Spleen (tissue), 11 donors: ENCODE data around the gene RPTN. TPM values are rescaled to one million over a fixed set of nuclear protein-coding genes. Genes with fewer than 3 reads are reported as not detected.

Experiments used
- DNase-seq: peaks from one replicate; pipeline ENCODE4 v3.0.0-alpha.2; 2020
- H3K27ac ChIP-seq, 8 donors: fragments of 200-600 bp; sonication (generic) in 7 of 8; 1 replicate in 4 of 8; 2 replicates in 4 of 8; pipeline versions ENCODE4 v1.5.0 to v1.8.0; 2016 to 2021; ENCODE audit warnings: inconsistent platforms in 4 of 8, mild to moderate bottlenecking in 4 of 8, moderate library complexity in 1 of 8
- H3K27me3 ChIP-seq, 7 donors: fragments of 200-600 bp; sonication (generic) in 6 of 7; replicated peaks in 1 of 7; 1 replicate in 4 of 7; 2 replicates in 3 of 7; pipeline versions ENCODE4 v1.5.0 to v1.8.0; 2016 to 2021; ENCODE audit warnings: inconsistent platforms in 3 of 7, mild to moderate bottlenecking in 1 of 7
- H3K36me3 ChIP-seq, 6 donors: fragments of 200-600 bp; sonication (generic) in 5 of 6; 1 replicate in 4 of 6; 2 replicates in 2 of 6; pipeline versions ENCODE4 v1.5.0 to v1.8.0; 2016 to 2021; ENCODE audit warnings: inconsistent platforms in 2 of 6
- H3K4me1 ChIP-seq, 6 donors: fragments of 200-600 bp; sonication (generic) in 5 of 6; 1 replicate in 3 of 6; 2 replicates in 3 of 6; pipeline versions ENCODE4 v1.5.0 to v1.8.0; 2016 to 2021; ENCODE audit warnings: inconsistent platforms in 3 of 6
- H3K4me3 ChIP-seq, 8 donors: fragments of 200-600 bp; sonication (generic) in 7 of 8; 1 replicate in 4 of 8; 2 replicates in 4 of 8; pipeline versions ENCODE4 v1.5.0 to v1.8.0; 2016 to 2021; ENCODE audit warnings: inconsistent platforms in 4 of 8, mild to moderate bottlenecking in 4 of 8, moderate library complexity in 2 of 8
- H3K9me3 ChIP-seq, 8 donors: fragments of 200-600 bp; sonication (generic) in 7 of 8; 1 replicate in 4 of 8; 2 replicates in 4 of 8; pipeline versions ENCODE4 v1.5.0 to v1.8.0; 2016 to 2021; ENCODE audit warnings: inconsistent platforms in 4 of 8
- CTCF ChIP-seq, 11 experiments: fragments of 200-600 bp in 7 of 11; fragments of 450-650 bp in 4 of 11; sonication (generic) in 4 of 11; IDR thresholded peaks in 8 of 11; conservative IDR thresholded peaks in 3 of 11; 1 replicate in 7 of 11; 2 replicates in 4 of 11; pipeline versions ENCODE4 v1.4.0 to v1.8.0; 2016 to 2021; ENCODE audit warnings: antibody characterized with exemption in 11 of 11, inconsistent platforms in 4 of 11, mild to moderate bottlenecking in 1 of 11
- POLR2A ChIP-seq, 3 donors: fragments of 450-650 bp; IDR thresholded peaks; one replicate each; pipeline ENCODE4 v1.5.1; 2017; ENCODE audit warnings: antibody characterized with exemption in 3 of 3, mild to moderate bottlenecking in 1 of 3
- POLR2AphosphoS5 ChIP-seq, 3 donors: sonication (generic); formaldehyde crosslinking; IDR thresholded peaks; one replicate each; pipeline ENCODE4 v1.5.1; 2017; ENCODE audit warnings: antibody characterized with exemption in 3 of 3
- WGBS, 5 donors: extraction: QIAGEN DNeasy Blood & Tissue Kit in 3 of 5; methylation state at CpG; one replicate each; pipeline versions ENCODE4 v1.1.5 to v1.1.7; 2013 to 2018; 5-methylcytosine and 5-hydroxymethylcytosine counted together
- intact Hi-C: fragments of 100-400 bp; cut with DNase I; formaldehyde crosslinking; loops from one replicate; pipeline ENCODE4 v1.15.0; 2023; ENCODE audit warnings: low total_unique reads
- polyA plus RNA-seq, 3 donors: library from polyadenylated mRNA; stranded (reverse); fragments of 200-250 nt; gene quantifications; one replicate each; pipeline ENCODE4 v1.2.1, GENCODE V29; 2013
- total RNA-seq, 7 donors: library from RNA; depleted of rRNA in 3 of 7; stranded (reverse); fragments of >200 nt in 3 of 7; fragmentation: NEBNext Ultra II Directional in 4 of 7; extraction: Animal tissue kit (Norgen Biotek cat#: 25700) in 4 of 7; gene quantifications; one replicate each; pipeline versions ENCODE4 v1.1.0 to v1.2.1, GENCODE V29; 2016 to 2021
- donor health status: healthy with polysubstance abuse.
- donor health status: DM: no; HTN: no; CAD: no; lungs with moderate emphysema.
- donor health status: DM: no; HTN: no; CAD: no.
- donor health status: Bipolar disorder and iron deficiency.
- donor health status: healthy.
- donor health status: DM: no; HTN: no; CAD: no.
- donor health status: DM: yes; HTN: yes; CAD: no.

Gene RPTN
- total and polyA plus RNA-seq, 10 donors, result not detected

GRCh38 chr1:152143150-152143887, 15.7 kb downstream of the RPTN start:
- H3K27ac ChIP-seq, result peak overlapping the region in 1 of 8 donors; percentile 22
- WGBS, 5 donors, result 54 to 74% (median 60%) methylated on average over 2 of the region's 2 CpGs
- no peak for DNase-seq
- H3K9me3 ChIP-seq, result peaks cover 5 to 22% (median 13%) of the 10 kb centered on the region in 8 donors
- H3K4me3 ChIP-seq, result no peak overlapping the region
- no peaks in the 10 kb centered on the region for H3K4me1 ChIP-seq
- H3K27me3 ChIP-seq, result peaks cover 0 to 25% (median 0%) of the 10 kb centered on the region in 7 donors
- intact Hi-C loops, result loop anchor here (2.0 kb wide), 1 partner anchor 41 kb away; no protein-coding TSS in a partner anchor
- H3K36me3 ChIP-seq, result no peaks in the 10 kb centered on the region
- TF ChIP-seq POLR2AphosphoS5 (IDR thresholded peaks at IDR 0.05) (no peak), POLR2A (IDR thresholded peaks at IDR 0.05) (no peak), CTCF (IDR thresholded peaks at IDR 0.05 in 8 of 11, conservative IDR thresholded peaks at IDR 0.05 in 3 of 11) (no peak)

- 0 to 5% (median 0%) methylated on average over 1 of the region's 1 CpG for WGBS, 5 donors
- no peaks in the 10 kb centered on the region for H3K36me3 ChIP-seq
- DNase-seq, result no peak
Measured at GRCh38 chr1:152141971-152142584, 16.9 kb downstream of the RPTN start.

GRCh38 chr1:152137215-152137614, 21.8 kb downstream of the RPTN start:
- intact Hi-C loops, result no loop called here
- H3K36me3 ChIP-seq, result no peaks in the 10 kb centered on the region
- no peaks in the 10 kb centered on the region for H3K4me1 ChIP-seq

More at GRCh38 chr1:152141971-152142584, 16.9 kb downstream of the RPTN start:
- Histone ChIP-seq H3K27ac (no peak overlapping the region), H3K9me3 (peaks cover 0 to 10% (median under 1%) of the 10 kb centered on the region in 8 donors), H3K4me1 (no peaks in the 10 kb centered on the region), H3K4me3 (no peak overlapping the region), H3K27me3 (peaks cover 0 to 25% (median 0%) of the 10 kb centered on the region in 7 donors)
- intact Hi-C loops, result loop anchor here (2.0 kb wide), 1 partner anchor 43 kb away; no protein-coding TSS in a partner anchor
- TF ChIP-seq CTCF (IDR thresholded peaks at IDR 0.05 in 8 of 11, conservative IDR thresholded peaks at IDR 0.05 in 3 of 11) (peak; percentile 24 to 76 (median 60)), POLR2AphosphoS5 (IDR thresholded peaks at IDR 0.05) (no peak), POLR2A (IDR thresholded peaks at IDR 0.05) (no peak)

More at GRCh38 chr1:152137215-152137614, 21.8 kb downstream of the RPTN start:
- TF ChIP-seq POLR2A (IDR thresholded peaks at IDR 0.05), result no peak
- TF ChIP-seq POLR2AphosphoS5 (IDR thresholded peaks at IDR 0.05), result no peak
- no peak for TF ChIP-seq CTCF (IDR thresholded peaks at IDR 0.05 in 8 of 11, conservative IDR thresholded peaks at IDR 0.05 in 3 of 11)
- DNase-seq, result no peak
- no peak overlapping the region for H3K4me3 ChIP-seq
- peaks cover 0 to 28% (median 21%) of the 10 kb centered on the region in 8 donors for H3K9me3 ChIP-seq
- peaks cover 0 to 29% (median 0%) of the 10 kb centered on the region in 7 donors for H3K27me3 ChIP-seq
- H3K27ac ChIP-seq, result no peak overlapping the region
